ENCODE data around the gene ACOXL.

Gene ACOXL

GRCh38 chr2:110858135-110858725, 125.9 kb downstream of the ACOXL start (continued):
- TF ChIP-seq ZNF639 (tag by site-specific recombination; IDR thresholded peaks at IDR 0.05) (no peak), ZFP41 (tag by site-specific recombination; IDR thresholded peaks at IDR 0.05; ENCODE audit: borderline replicate concordance) (no peak), ZSCAN18 (tag by site-specific recombination; IDR thresholded peaks at IDR 0.05) (no peak), ZFP3 (tag by site-specific recombination; IDR thresholded peaks at IDR 0.05; ENCODE audit: low read depth) (no peak), ZNF585B (tag by site-specific recombination; IDR thresholded peaks at IDR 0.05) (no peak), ZNF555 (tag by site-specific recombination; conservative IDR thresholded peaks at IDR 0.05) (no peak), ZNF202 (tag by site-specific recombination; IDR thresholded peaks at IDR 0.05; ENCODE audit: borderline replicate concordance) (no peak), ZNF184 (tag by site-specific recombination; IDR thresholded peaks at IDR 0.05) (no peak), ZNF114 (tag by site-specific recombination; IDR thresholded peaks at IDR 0.05) (no peak)

- ChIA-PET CTCF (no interaction called here), POLR2A (no interaction called here)
- Histone ChIP-seq H3K9me3 (ENCODE audit: control insufficient read depth, insufficient read depth, low read depth, low read length) (no peaks in the 10 kb centered on the region), H3K27ac (ENCODE audit: extremely low read depth, low read depth, low read length) (no peak overlapping the region), H3K36me3 (ENCODE audit: control insufficient read depth in 2 of 2, insufficient read depth in 1 of 2, low read length in 2 of 2) (no peaks in the 10 kb centered on the region), H3K4me3 (ENCODE audit: low read depth, low read length) (no peak overlapping the region), H3K4me1 (ENCODE audit: control insufficient read depth, insufficient read depth, low read length) (no peaks in the 10 kb centered on the region)
- TF ChIP-seq TSHZ1 (tag by site-specific recombination; IDR thresholded peaks at IDR 0.05; ENCODE audit: borderline replicate concordance) = no peak
- no peak for TF ChIP-seq ZBTB11 (tag by site-specific recombination; conservative IDR thresholded peaks at IDR 0.05; ENCODE audit: low read depth)
- no peak for TF ChIP-seq OSR2 (tag by site-specific recombination; IDR thresholded peaks at IDR 0.05)
- TF ChIP-seq ZNF175 (tag by site-specific recombination; IDR thresholded peaks at IDR 0.05) = no peak
- no peak for TF ChIP-seq ZNF488 (tag by site-specific recombination; IDR thresholded peaks at IDR 0.05)
- TF ChIP-seq ZNF169 (tag by site-specific recombination; IDR thresholded peaks at IDR 0.05) = no peak
- TF ChIP-seq ZNF24 (tag by site-specific recombination; IDR thresholded peaks at IDR 0.05) = no peak
- no peak for TF ChIP-seq ZNF843 (tag by site-specific recombination; IDR thresholded peaks at IDR 0.05)
- TF ChIP-seq TCF7L2 (IDR thresholded peaks at IDR 0.05; ENCODE audit: borderline replicate concordance, low read depth, low read length) = no peak
- no peak for TF ChIP-seq PRDM4 (tag by site-specific recombination; IDR thresholded peaks at IDR 0.05)
- no peak for TF ChIP-seq IKZF3 (tag by site-specific recombination; IDR thresholded peaks at IDR 0.05)
- no peak for TF ChIP-seq ZBTB8A (tag by site-specific recombination; IDR thresholded peaks at IDR 0.05)
- TF ChIP-seq ZNF571 (tag by site-specific recombination; IDR thresholded peaks at IDR 0.05) = no peak
- no peak for TF ChIP-seq ZNF311 (tag by site-specific recombination; IDR thresholded peaks at IDR 0.05; ENCODE audit: borderline replicate concordance)
Measured at GRCh38 chr2:110858993-110859701, 126.8 kb downstream of the ACOXL start.

All from HEK293 (cell line).